GM19324 (cell line): ENCODE results near the gene LAMA2.

Experiments used
- ATAC-seq: cut with Tn5 transposase; IDR thresholded peaks from one replicate; pipeline ENCODE4 v1.9.1; 2021; ENCODE audit warnings: mild to moderate bottlenecking, moderate library complexity; ENCODE audit not compliant: unreplicated experiment, low FRiP score

The LAMA2 gene

DNA sequence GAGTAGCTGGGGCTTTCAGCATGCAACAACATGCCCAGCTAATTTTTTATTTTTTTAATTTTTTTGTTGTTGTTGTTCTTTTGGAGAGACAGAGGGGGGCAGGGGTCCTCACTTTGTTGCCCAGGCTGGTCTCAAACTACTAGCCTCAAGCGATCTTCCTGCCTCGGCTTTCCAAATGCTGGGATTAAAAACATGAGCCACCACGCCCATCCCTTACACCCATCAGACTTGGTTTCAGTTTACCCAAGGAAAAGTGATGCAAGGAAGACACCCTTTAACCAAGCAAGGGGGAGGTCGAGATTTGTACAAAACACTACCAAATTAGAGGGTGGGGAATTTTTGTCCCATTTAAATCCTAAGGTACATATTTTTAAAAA, 616.9 kb downstream of the LAMA2 start:
- ATAC-seq = no peak

DNA sequence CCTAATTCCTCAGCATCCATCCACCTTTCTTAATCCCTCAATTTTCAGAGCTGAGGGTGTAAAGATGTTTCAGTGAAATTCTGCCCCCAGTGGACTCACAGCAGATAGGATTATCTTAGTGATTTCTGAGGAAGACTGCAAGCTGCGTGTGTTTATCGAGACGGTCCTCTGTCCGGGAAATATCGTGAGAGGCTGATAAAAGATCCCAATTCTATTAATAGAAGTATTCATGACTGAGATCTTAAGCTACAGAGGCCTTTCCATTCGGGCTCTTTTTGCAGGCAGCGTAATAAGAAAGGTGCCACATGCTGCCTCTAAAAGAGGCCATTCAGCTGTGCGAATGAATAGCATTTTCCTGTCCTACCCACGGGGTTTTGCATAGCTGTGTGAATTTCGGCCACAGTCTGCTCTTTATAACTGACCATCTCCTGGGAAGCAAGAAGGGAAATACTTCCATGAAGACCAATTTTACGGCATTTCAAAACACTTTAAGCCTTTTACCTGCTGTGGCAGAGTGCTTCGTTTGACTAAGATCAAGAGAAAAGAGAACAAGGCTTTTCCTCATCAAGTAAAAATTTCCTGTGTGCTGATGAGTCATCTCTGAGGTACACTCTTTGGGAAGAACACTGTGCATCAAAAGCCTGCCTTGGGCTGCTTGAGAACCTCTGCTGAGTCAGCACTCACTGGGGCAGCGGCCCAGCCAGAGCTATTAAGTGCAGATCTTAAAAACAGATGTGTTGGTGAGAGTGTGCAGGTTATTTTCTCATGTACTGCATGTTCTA, 618.2 kb downstream of the LAMA2 start:
- no peak for ATAC-seq

- no peak for ATAC-seq
Observed at GRCh38 chr6:129501740-129502660, 619.1 kb downstream of the LAMA2 start.

DNA sequence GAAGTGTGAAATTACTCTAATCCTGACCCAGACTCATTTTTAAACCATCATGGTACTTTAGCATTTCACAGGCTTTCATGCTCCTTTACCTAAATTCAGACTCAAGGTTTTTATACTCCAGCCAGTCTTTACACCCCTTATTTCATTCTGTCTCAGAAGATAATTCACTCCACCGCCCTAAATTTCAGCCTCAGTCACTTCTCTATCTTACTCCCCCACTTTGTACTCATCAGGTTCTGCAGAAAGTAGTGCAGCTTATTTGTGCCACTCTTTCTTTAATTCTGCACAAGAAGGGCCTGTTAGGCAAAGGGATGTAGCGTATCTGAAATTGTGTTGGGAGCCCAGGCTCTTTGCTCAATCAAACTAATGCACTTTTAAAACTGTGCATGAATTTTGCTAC, 621.5 kb downstream of the LAMA2 start:
- no peak for ATAC-seq

DNA sequence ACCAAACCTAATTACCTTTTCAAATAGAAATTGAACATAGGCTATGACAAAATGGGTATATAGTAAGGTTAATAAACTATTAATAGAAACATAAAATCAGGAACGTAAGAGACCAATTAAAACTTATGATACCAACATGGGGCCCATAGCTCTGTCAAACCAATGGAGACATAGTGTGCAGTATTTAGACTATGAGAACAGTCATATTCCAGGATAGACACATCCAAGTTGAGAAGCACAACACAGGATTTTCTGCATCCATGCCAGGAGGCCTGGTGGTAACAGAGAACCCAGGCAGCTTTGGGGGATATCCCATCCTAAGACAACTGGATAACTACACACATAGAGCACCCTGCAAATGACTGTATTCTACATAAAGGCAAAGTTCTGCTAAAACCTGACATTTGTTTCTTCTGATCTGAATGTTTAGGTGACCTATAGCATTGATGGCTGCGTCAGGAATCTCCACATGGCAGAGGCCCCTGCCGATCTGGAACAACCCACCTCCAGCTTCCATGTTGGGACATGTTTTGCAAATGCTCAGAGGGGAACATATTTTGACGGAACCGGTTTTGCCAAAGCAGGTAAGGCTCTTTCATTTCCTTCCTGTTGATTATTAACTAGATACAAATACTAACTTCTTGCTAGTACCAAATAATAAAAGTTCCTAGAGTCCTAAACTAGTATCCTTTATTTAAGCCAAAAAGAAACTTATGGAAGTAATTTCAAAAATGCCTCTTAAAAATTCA, 624.3 kb downstream of the LAMA2 start:
- no peak for ATAC-seq

DNA sequence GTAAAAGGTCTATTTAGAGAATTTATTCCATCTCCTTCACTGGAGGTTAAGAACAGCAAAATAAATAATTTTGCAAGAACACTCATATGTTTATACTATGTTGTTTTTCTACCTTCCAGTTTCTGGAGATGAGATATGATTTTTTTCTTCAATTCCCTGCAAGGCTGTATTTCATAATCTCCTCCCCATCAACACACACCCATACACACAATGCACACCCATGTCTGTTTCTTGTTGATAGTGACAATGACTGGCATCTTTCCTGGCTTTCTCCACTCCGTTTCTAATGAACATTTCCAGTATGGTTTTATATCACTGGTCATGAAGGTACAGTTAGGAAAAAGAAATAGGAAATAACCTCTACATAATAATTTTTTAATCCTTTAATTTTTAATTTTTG, 624.9 kb downstream of the LAMA2 start:
- no peak for ATAC-seq

DNA sequence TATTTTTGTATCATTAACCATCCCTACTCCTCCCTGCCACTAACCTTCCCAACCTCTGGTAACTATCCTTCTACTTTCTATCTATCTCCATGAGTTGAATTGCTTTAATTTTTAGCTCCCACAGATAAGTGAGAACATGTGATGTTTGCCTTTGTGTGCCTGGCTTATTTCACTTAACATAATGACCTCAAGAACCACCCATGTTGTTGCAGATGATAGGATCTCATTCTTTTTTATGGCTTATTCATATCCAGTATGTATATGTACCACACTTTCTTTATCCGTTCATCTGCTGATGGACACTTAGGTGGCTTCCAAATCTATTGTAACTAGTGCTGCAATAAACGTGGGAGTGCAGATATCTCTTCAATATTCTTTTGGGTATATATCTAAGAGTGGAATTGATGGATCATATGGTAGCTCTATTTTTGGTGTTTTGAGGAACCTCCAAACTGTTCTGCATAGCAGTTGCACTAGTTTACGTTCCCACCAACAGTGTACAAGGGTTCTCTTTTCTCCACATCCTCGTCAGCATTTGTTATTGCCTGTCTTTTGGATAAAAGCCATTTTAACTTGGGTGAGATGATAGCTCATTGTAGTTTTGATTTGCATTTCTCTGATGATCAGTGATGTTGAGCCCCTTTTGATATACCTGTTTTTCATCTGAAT, 625.7 kb downstream of the LAMA2 start:
- ATAC-seq = no peak

GRCh38 chr6:129510950-129511349, 628.0 kb downstream of the LAMA2 start:
- no peak for ATAC-seq

DNA sequence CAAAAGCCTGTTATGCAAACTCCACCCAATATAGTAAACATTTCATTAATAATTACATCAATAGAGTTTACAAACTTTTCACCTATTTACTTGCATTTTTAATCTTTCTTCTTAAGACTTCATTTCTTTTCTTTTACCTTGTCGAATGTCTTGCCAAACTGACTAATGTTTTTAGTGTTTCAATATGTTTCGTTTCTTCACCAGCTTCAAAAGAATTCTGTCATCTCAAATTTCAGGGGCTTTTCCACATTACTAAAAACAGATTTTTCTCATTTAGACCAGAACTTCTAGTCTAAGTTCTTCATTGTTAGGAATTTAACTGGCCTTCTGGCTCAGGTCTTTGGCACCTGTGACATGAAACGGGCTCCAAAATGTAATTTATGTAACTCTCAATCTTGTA, 630.5 kb downstream of the LAMA2 start:
- ATAC-seq = no peak

DNA sequence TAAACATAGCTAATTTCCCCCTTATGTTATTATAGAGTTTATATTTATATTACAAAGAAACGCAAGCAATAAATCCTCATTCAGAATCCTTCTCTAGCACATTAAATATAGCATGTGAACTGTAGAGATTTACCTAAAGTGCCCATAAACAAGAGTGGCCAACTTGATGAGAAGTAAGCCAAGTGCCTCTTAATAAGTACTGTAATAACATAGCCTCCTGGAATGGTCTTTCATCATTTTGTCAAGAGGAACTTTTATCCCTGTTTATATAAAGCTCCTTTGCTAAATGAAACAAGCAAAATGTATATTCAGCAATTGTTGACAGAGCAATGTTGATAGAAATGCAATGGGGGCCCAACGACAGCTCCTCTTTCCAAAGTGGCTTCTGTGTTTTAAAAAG, 632.1 kb downstream of the LAMA2 start:
- ATAC-seq = no peak

GRCh38 chr6:129516005-129516404, 633.1 kb downstream of the LAMA2 start:
- no peak for ATAC-seq

DNA sequence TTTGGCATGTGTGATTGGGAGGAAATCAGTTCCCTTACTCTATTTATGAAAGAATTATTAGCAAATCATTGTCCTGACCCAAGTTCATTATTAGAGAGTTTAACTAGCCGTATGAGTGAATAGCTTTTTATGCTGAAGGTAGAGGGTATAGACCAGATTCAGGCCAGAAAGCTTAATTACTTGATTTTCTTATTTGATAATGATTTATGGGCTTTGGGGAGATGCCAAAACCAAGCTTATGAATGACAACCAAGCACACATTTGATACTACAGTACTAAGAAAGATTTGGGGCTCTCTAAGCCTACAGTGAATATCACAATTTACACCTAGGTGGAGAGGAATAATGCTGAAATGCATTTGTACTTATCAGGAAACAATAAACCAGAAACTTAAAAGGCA, 633.8 kb downstream of the LAMA2 start:
- no peak for ATAC-seq

DNA sequence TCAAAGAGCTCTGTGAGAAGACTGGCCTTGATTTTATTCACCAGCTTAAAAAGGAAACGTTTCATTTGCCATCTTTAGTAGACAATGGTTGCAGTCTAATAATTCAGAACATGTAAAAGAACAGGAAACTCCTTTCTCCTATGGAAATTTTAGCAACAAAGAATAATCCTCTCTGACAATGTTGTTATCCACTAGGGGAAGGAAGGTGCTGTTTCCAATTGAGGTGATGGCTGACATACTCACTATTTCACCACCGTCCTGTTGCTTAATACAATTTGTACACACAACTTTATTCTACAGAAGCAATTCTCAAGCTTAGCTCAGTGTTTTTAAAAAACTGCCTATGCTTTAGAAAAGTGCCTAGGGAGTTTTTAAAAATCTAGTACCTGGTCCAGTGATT, 634.4 kb downstream of the LAMA2 start:
- no peak for ATAC-seq

DNA sequence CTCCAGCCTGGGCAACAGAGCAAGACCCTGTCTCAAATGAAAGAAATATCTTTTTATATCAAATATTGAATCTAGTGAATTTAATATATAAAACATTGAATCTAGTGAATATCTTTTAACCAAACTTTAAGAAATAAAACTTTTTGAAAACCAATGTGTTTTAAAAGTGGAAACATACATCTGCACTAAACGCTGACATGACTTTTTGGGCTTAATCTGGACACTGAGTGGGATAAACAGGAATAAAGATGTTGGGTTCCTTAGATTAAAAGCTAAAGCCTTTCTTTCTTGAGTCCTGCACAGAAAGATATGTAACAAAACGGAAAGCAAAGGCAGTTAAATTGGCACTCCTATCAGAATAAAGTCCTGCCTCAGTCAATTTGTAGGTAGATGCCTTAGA, 636.8 kb downstream of the LAMA2 start:
- ATAC-seq = no peak

DNA sequence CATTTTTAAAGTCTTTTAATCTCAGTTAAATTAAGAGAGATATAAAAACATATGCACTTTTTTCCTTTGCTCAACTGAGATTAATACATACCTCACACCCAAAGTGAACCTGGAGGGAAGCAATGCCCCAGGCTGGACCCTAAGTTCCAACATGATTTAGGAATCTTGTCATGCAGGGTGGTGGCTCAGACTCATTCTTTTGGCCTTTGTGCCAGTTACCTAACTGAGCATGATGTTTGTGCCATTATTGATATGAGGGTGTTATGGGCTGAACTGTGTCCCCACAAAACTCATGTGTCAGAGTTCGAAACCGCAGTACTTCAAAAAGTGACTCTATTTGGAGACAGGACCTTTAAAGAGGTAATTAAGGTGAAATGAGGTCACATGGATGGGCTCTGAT, 639.0 kb downstream of the LAMA2 start:
- no peak for ATAC-seq

DNA sequence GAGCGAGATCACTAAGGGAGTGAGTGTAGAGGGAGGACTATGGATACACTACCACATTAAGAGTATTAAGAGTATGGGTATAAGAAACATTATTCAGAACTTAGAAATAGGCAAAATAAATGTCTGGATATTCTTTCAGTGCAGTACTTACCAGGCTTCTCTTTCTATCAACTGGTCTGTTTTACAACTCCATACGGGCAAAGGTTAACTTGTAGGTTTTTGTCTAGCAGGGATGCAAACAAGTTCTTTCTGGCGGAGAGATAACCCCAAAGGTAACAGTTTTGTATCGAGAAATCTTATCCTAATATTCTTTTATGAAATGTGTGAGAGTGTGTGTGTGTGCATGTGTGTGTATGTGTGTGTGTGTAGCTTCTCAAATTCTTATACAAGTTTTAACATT, 640.9 kb downstream of the LAMA2 start:
- no peak for ATAC-seq

DNA sequence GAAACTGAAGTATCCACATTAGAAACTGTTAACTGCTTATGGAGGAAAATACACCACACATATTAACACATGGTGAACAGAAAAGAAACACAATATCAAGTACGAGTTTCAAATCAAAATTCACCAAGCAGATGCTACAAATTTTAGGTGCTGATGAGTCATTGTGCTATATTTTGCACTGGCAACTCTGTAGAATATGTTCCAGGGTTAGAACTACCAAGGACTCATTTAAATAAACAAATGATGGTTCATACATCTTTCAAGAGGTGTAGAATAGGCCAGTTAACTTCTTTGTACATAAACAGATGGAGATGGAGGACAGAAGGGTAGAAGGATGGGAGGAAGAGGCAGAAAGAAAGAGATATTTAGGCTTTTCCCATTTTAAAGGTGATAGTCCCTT, 642.1 kb downstream of the LAMA2 start:
- ATAC-seq = no peak

- no peak for ATAC-seq
Observed at GRCh38 chr6:129534926-129535325, 652.0 kb downstream of the LAMA2 start.

DNA sequence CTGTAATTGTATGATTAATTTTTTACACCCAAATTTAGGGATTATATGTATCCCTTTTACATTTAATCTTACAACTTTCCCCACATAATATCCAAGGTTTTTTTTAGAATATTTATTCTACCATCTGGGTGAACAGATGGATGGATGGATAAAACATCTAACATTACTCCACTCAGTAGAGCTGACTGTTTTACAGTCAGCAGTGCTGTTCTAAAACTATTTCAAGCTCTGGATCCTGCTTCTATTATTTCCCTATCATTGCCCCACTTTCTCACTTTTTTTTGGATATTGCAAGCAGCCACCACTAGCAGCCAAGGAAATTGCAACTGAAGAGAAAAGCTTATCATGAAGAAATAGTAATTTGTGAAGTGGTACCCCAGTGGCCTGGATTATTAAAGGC, 653.3 kb downstream of the LAMA2 start:
- ATAC-seq = no peak

- ATAC-seq = no peak
Observed at GRCh38 chr6:129539032-129539431, 656.1 kb downstream of the LAMA2 start.

- ATAC-seq = no peak
Observed at GRCh38 chr6:129542705-129543104, 659.8 kb downstream of the LAMA2 start.
